GM19455 (cell line): ENCODE data around the gene MXRA7.
"Not testable (repeated sequence)": the region's sequence is repeated elsewhere in the genome, so short reads cannot be mapped to it uniquely, and the experiment has no call there.

Experiments
- ATAC-seq: cut with Tn5 transposase; IDR thresholded peaks from one replicate; pipeline ENCODE4 v1.9.1; 2021; ENCODE audit not compliant: unreplicated experiment

The MXRA7 gene

DNA sequence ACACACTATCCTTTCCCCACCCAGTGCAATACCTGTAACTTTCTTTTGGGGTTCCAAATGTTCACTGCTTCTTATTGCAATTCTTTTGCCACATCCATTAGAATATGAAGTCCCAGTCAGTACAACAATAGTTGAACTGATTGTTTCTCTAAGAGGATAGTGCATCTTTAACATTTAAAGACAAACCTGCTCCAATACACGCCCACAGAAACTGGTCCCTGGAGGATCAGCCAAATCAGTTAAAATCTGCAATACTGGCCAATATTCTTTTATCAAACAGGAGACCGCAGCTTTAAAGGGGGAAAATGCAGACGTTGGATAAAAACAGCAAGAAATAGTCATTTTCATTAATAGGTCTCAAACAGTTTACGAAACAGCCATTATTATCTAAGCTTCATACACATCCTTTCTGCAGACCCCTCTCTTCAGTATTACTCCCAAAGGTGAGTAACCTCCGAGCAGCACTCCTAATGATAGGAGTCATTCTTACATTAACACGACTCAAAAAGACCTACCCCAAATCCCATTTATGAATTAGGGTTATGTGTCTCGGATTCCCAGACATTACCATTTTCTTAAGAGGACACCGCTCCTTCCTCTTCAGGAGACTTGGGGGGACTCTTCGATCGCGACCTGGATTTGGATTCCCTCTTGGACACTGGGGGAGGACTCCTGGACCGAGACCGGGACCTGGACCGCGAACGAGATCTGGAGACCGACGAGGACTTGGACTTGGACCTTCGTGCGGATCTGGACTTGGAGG lies 25.0 kb upstream of the MXRA7 start:
- no peak for ATAC-seq

DNA sequence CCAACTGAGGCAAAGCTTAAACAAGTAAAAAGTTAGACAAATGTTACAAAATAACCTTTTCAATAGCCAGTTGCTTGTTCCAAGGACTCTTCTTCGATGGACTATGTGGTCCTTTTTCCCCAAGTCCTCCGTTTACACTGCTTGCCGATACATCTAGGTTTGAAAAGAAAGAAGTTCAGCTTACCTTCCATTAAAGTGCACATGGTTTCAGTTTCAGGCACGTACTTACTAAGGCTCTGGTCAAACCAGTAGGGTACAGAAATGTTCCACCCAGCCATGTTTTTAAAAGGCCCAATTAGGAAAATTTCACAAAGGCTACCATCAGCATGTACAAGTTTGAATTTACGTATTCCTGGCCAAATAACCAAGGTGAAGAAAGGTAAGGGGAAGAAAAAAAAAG lies 24.2 kb upstream of the MXRA7 start:
- no peak for ATAC-seq

GRCh38 chr17:76734080-76734840 lies 23.5 kb upstream of the MXRA7 start:
- no peak for ATAC-seq

DNA sequence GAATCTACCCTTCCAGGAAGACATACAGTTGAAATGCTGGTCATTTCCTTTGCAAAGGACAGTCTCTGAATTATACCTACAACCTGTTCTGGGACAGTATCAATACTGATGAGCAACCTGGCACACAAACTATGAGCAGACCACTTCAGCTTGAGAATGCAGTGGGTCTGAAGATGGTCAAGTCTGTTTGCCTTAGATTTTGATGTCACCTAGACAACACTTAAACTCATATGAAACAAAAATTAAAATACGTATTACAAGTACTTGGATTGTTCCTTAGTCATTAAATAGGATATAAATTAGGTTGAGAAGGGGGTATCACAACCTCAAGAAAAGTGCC lies 22.8 kb upstream of the MXRA7 start:
- no peak for ATAC-seq

GRCh38 chr17:76732734-76733617 lies 22.2 kb upstream of the MXRA7 start:
- ATAC-seq: no peak

- not testable (repeated sequence) for ATAC-seq
These were observed 21.3 kb upstream of the MXRA7 start for GRCh38 chr17:76731800-76732733.

DNA sequence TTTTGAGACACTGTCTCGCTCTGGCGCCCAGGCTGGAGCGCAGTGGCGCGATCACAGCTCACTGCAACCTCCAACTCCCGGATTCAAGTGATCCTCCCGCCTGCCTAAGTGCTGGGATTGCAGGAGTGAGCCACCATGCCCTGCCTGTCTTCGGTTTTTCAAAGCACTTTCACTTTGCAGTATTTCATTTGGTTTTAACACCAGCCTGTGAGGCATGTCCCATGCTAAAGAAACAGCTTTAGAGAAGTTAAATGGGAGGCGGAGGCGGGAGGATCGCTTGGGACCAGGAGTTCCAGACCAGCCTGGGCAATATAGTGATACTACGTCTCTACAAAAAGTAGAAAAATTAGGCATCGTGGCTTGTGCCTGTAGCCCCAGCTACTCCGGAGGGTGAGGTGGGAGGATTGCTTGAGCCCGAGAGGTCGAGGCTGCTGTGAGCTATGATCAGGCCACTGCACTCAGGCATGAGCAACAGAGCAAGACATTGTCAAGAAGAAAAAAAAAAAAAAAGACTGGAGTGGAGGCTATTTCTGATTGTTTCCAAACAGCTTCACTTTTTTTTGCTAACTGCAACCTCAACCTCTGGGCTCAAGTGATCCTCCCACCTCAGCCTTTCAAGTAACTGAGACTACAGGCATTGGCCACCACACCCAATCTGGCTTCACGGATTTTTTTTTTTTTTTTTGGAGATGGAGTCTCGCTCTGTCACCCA lies 17.1 kb upstream of the MXRA7 start:
- no peak for ATAC-seq

DNA sequence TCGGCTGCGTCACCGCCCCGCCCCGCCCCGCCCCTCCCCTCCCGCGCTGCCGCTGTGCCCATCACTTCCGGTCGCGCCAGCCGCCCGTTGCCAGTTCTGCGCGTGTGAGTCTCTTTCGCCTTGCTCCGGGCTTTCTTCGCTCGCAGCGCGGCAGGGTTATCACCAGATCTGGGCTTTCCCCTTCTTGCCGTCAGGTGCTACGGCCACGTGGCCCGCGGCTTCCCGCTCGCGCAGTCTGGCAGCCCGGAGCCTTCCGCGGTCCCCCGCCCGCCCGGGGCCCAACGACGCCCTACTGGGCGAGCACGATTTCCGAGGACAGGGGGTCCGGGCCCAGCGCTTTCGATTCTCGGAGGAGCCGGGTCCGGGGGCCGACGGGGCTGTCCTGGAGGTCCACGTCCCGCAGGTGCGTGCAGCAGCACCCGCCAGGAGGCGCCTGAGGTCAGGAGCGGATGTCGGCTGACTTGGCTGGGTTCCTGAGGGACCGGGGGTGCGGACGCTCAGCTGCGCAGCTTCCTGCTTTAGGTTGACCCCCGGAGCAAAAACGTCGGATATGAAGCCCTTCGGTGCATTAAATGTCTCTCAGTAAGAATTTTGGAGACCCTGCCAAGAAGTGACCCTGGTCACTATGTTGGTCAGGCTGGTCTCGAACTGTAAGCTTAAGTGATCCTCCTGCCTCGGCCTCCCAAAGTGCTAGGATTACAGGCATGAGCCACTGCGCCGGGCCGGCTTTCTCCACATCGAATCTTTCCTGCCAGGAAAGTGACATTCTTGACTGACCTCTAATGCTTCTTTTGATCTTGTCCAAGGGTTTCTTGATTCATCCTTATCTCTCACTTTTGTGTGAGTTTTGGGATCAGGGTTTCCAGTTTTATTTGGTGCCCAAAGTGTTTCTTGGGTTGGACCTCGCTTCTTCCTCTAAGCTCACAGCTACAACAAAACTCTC lies 16.3 kb upstream of the MXRA7 start, which contains the start of gene METTL23:
Gene METTL23, plus strand, starts transcription at position 64 of the 943 bp plus-strand sequence. CDS start 2,872 bp downstream, outside the sequence.
- ATAC-seq: peak; percentile 44

- ATAC-seq: peak; percentile 74
These were observed 15.5 kb upstream of the MXRA7 start, which contains the start of gene JMJD6 for GRCh38 chr17:76726231-76726775. Gene JMJD6 (minus strand): TSS chr17:76726606. CDS start chr17:76726475, 131 bp downstream.

GRCh38 chr17:76725580-76726230 lies 14.9 kb upstream of the MXRA7 start:
- peak; percentile 30 for ATAC-seq

DNA sequence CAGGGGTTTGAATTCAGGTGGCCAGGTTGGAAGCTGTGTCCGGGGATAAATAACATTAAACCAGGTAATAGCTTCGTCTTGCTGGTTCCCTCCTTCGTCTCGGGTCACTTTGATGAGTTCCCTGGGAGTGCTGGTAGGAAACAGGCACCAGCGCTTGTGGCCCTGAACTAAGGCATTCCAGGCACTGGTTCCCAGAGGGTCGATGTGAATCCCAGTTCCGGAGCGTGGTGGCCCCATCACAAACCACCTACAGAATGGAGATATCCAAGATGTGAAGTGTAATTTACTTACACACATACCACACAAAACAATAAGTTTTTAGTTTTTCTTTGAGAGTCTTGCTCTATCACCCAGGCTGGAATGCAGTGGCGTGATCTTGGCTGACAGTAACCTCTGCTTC lies 13.0 kb upstream of the MXRA7 start:
- ATAC-seq: no peak

- not testable (repeated sequence) for ATAC-seq
These were observed 12.2 kb upstream of the MXRA7 start for GRCh38 chr17:76722977-76723376.

DNA sequence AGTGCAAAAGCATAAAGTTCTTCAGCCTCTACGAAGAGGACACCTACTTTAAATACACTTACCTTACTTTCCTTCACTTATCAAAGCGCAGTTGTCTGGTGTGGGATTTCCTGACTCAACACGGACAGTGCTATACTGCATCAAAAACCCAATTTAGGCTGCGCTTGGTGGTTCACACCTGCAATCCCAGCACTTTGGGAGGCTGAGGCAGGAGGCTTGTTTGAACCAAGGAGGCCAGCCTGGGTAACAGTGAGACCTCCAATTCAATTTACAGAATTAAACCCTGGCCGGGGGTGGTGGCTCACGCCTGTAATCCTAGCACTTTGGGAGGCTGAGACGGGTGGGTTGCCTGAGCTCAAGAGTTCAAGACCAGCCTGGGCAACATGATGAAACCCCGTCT lies 11.5 kb upstream of the MXRA7 start:
- ATAC-seq: no peak

GRCh38 chr17:76721463-76721862 lies 10.7 kb upstream of the MXRA7 start:
- no peak for ATAC-seq

DNA sequence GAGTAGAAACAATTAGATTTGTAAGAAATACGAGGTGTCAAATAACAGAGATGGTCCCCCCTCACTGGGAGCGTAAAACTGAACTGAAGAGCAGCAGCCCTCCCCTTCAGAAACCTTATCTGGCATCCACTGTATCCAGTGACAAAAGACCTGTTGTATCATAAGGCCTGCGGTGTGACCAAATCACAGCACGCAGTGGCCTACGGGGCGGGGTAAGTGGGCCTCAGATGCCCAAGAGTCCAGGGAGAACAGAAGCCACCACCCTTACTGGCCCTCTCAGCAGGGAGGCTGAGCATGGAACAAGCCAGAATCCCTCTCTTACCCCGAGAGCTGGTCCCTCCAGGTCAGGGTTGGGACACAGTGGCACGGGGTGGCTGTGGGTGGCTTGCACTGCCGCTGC lies 10.2 kb upstream of the MXRA7 start:
- no peak for ATAC-seq

DNA sequence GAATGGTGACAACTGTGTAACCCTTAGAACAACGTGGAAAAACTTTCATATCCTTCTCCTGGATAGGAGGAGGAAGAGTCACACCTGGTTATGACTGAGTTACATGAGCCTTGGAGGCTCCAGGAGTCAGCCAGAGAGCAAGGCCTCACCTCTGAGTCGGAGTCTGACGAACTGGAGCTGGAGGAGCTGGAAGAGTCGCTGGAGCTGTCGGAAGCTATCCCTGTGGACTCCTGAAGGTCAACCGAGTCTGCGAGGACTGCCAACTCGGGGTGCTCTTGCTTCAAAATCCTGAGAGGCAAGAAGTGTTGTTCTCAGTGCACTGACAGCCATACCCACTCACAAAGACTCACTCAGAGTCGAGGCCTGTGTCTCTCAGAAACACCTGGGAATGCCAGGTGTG lies 9.4 kb upstream of the MXRA7 start:
- ATAC-seq: no peak

- no peak for ATAC-seq
These were observed 7.8 kb upstream of the MXRA7 start for GRCh38 chr17:76718516-76718915.

DNA sequence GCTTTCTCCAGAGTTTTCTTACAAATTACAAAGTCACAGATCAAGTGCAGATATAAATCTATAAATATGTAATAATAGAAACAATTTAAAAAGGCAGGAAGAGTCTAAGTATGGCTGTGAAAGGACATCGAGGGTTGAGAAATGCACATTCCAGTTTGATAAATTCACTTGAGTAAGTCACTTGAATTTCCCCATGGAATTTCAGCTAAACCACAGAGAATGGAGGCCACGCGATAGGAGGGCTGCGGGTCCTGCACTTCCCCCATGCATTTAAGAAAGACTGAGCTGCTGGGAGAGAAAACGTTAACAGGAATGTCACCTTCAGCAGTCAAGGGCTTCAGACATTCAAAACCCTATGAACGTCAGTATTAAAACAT lies 6.1 kb upstream of the MXRA7 start:
- ATAC-seq: no peak
